ENCODE measurements around the gene BTBD17. TPM values are rescaled to one million over a fixed set of nuclear protein-coding genes. Genes with fewer than 3 reads are reported as not detected.

BTBD17 gene
- total RNA-seq, 1 donor, result not detected

GRCh38 chr17:74392848-74393247 lies 31.2 kb upstream of the BTBD17 start:
- H3K9me3 ChIP-seq (ENCODE audit: low read depth, low read length), result no peaks in the 10 kb centered on the region
- no peak overlapping the region for H3K4me3 ChIP-seq (ENCODE audit: low read length)
- no peaks in the 10 kb centered on the region for H3K27me3 ChIP-seq (ENCODE audit: insufficient read depth, low read length)
- H3K4me1 ChIP-seq (ENCODE audit: insufficient read depth, low read length), result peaks cover 11% of the 10 kb centered on the region

GRCh38 chr17:74391771-74392170 lies 30.1 kb upstream of the BTBD17 start:
- Histone ChIP-seq H3K4me3 (ENCODE audit: low read length) (no peak overlapping the region), H3K9me3 (ENCODE audit: low read depth, low read length) (no peaks in the 10 kb centered on the region), H3K27me3 (ENCODE audit: insufficient read depth, low read length) (no peaks in the 10 kb centered on the region), H3K4me1 (ENCODE audit: insufficient read depth, low read length) (peaks cover 11% of the 10 kb centered on the region)

DNA sequence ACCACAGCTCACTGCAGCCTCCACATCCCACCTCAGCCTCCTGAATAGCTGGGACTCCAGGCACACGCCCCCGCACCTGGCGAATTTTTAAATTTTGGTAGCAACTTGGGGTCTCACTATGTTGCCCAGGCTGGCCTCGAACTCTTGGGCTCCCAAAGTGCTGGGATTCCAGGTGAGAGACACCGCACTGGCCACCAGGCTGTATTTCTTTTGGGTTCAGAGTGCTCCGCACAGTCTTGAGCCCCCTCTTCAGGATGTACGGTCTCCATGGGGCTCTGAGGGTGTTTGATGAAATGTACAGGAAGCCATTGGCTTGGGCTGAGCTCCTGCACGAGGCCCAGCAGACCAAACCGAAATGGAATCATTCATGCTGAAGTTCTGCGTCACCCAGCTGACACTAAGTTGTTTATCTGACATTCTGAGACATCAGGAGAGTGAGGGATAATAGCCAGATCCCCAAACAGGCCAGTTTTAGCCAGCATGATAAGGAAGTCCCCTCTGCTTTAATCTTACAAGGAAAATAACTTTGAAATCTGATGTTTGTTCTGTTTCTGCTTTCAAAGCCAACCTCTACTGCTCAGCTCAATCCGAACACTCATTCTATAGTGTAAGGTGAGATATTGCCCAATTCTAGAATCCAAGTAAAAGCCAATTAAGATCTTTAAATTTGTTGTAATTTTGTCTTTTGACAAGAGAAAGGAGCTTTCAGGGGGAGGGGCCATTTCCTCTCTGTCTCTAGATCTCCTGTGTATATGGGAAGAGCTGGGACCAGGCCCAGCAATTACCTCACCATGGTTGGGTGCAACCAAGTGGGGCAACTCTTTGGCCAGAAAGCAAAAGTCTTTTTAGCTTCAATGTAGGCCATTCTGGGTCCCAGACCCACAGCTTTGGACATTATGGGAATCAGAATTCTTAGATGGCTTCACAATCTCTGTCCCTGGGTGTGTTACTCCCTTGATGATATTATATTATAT lies 29.3 kb upstream of the BTBD17 start:
- H3K4me3 ChIP-seq (ENCODE audit: low read length), result no peak overlapping the region
- no peaks in the 10 kb centered on the region for H3K27me3 ChIP-seq (ENCODE audit: insufficient read depth, low read length)
- peaks cover 14% of the 10 kb centered on the region for H3K4me1 ChIP-seq (ENCODE audit: insufficient read depth, low read length)
- no peaks in the 10 kb centered on the region for H3K9me3 ChIP-seq (ENCODE audit: low read depth, low read length)

DNA sequence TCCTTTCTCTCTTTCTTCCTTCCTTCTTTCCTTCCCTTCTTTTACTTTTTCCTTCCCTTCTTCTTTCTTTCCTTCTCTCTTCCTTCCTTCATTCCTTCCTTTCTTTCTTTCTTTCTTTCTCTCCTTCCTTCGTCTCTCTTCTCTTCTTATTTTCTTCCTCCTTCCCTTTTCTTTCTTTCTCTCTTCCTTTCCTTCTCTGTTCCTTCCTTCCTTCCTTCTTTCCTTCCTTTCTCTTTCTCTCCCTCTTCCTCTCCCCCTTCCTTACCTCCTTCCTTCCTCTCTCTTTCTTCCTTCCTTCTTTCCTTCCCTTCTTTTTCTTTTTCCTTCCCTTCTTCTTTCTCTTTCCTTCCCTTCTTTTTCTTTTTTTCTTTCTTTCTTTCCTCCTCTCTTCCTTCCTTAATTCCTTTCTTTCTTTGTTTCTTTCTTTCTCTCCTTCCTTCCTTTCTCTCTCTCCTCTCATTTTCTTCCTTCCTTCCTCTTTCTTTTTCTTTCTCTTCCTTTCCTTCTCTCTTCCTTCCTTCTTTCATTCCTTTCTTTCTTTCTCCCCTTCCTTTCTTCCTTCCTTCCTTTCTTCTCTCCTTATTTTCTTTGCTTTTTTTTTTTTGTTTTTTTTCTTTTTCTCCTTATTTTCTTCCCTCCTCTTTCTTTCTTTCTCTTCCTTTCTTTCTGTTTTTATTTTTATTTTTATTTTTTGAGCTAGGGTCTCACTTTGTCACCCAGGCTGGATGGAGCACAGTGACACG lies 28.4 kb upstream of the BTBD17 start:
- H3K4me1 ChIP-seq (ENCODE audit: insufficient read depth, low read length), result peaks cover 15% of the 10 kb centered on the region
- H3K9me3 ChIP-seq (ENCODE audit: low read depth, low read length), result no peaks in the 10 kb centered on the region
- no peak overlapping the region for H3K4me3 ChIP-seq (ENCODE audit: low read length)
- H3K27me3 ChIP-seq (ENCODE audit: insufficient read depth, low read length), result no peaks in the 10 kb centered on the region

DNA sequence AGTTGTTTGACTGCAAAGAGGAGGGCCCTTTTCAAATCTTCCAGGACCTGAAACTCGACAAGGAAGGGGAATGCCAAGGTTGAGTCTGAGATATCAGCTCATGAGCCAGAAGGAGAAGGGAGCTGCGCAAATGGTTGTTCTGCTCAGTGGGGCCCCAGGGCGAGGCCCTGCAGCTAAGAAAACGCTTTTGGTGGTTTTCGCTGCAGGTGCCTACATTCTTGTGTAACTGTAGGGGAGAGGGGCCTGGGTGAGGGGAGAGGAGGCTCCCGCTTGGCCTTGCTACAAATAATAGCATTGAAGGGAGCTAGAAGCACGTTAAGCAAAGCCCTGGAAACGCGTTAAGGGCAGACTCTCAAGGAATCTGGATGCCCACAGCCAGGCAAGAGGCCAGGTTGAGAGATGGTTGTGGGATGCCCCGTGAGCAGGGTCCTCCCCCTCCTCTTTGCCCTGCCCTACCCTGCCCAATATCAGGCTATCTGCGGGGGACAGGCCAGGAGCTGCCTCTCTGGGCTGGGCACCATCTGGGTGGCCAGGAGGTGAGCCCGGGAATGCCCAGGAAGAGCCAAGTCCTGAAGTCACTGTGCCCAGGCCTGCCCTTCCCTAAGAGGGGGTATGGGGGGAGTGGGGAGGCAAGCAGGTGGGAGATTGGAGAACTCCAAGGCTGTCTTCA lies 27.6 kb upstream of the BTBD17 start:
- H3K27me3 ChIP-seq (ENCODE audit: insufficient read depth, low read length), result no peaks in the 10 kb centered on the region
- no peak overlapping the region for H3K4me3 ChIP-seq (ENCODE audit: low read length)
- no peaks in the 10 kb centered on the region for H3K9me3 ChIP-seq (ENCODE audit: low read depth, low read length)
- H3K4me1 ChIP-seq (ENCODE audit: insufficient read depth, low read length), result peaks cover 15% of the 10 kb centered on the region

DNA sequence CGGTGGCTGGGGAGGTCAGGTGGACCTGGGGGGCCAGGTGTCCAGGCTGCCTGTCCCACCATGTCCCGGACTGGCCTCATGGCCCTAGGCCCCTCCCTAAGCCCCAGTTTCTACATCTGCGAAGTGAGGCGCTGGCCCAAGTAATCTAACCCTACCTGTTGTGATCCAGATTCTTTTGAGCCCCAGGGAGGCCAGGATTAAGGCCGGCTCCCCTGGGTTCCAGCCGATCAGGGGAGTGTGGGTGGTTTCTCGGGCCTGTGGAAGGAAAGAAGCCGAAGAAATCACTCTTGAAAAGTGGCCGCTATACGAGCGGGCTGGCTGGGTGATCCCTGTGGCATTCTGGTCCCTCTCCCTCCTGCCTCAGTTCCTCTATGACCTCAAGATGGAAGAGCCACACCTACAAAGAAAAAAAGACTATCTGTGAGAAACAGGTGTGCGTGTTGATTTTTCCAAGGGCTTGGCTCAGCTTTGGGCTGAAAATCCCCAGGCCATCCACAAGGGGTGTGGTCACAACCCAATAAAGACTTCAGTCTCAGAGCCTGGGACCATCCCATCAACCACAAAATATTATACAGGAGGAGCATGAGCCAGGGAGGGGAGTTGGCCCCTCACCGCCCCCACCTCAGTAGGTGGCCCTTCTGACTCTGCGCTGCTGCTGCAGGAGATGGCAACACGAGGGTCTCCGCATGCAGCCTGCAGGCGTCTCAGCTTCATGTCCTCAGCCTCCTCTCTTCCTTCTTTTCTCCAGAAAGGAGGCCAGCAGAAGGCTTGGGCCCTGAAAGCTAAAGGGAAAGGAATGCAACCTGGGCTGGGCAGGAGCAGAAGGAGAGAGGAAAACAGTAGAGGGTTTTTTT lies 25.9 kb upstream of the BTBD17 start:
- Histone ChIP-seq H3K4me3 (ENCODE audit: low read length) (no peak overlapping the region), H3K4me1 (ENCODE audit: insufficient read depth, low read length) (peaks cover 15% of the 10 kb centered on the region), H3K27me3 (ENCODE audit: insufficient read depth, low read length) (no peaks in the 10 kb centered on the region), H3K9me3 (ENCODE audit: low read depth, low read length) (no peaks in the 10 kb centered on the region)

DNA sequence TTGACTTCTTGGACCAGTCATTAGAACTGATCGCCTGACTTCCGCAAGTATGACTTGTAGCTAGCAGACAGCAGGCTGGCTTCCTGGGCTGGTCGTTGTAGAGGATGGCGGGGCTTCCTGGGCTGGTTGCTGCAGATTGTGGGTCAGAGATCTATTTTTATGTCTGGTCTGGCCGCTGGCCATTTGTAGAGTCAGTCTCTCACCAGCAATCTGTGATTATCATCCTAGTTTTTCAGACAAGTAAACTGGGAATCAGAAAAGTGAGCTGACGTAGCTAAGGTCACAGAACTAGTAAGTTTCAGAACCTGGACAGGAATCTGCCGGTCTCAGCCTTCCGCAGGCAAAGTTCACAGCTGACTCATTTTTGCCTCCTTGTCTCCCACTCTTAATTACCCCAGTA lies 24.7 kb upstream of the BTBD17 start:
- H3K27me3 ChIP-seq (ENCODE audit: insufficient read depth, low read length), result no peaks in the 10 kb centered on the region
- no peaks in the 10 kb centered on the region for H3K9me3 ChIP-seq (ENCODE audit: low read depth, low read length)
- H3K4me1 ChIP-seq (ENCODE audit: insufficient read depth, low read length), result peaks cover 8% of the 10 kb centered on the region
- H3K4me3 ChIP-seq (ENCODE audit: low read length), result no peak overlapping the region

GRCh38 chr17:74385201-74385600 lies 23.5 kb upstream of the BTBD17 start:
- Histone ChIP-seq H3K4me1 (ENCODE audit: insufficient read depth, low read length) (peaks cover 5% of the 10 kb centered on the region), H3K9me3 (ENCODE audit: low read depth, low read length) (no peaks in the 10 kb centered on the region), H3K4me3 (ENCODE audit: low read length) (no peak overlapping the region), H3K27me3 (ENCODE audit: insufficient read depth, low read length) (no peaks in the 10 kb centered on the region)

GRCh38 chr17:74383141-74383540 lies 21.5 kb upstream of the BTBD17 start:
- H3K27me3 ChIP-seq (ENCODE audit: insufficient read depth, low read length), result no peaks in the 10 kb centered on the region

DNA sequence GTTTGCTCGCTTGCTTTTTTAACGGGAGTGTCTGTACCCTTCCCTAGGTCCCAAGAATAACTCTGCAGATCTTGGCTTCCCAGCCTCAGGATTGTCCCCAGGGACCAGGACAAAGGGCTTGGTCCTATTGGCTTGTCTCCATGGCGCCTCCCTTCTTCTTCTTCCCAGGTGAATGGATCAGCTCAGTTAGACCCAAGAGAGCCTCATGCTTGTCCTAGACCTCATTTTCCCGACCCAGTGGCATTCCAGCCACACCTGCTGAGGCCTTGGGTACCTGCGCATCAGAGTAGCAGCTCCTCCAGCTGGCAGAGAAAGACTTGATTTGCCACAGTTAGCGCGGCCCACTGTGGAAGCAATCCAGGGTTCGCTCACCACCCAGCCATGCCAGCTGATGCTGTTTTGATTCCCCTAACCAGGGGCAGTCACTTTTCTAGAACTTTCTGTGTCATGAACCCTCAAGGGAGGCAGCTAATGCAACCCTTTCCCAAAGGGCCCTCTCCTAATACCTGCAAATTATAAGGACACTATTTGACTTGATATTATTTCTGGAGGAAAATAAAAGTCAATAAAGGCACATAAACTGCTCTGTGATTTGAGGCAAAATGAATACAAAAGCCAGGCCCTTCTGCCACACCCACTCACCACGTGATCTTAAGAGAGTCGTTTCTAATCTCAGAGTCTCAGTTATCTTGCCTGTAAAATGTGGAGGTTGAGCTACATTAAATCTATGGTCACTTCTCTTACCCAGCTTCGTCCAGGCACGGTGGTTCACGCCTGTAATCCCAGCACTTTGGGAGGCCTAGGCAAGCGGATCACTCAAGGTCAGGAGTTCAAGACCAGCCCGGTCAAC lies 19.5 kb upstream of the BTBD17 start:
- Histone ChIP-seq H3K27me3 (ENCODE audit: insufficient read depth, low read length) (no peaks in the 10 kb centered on the region), H3K4me1 (ENCODE audit: insufficient read depth, low read length) (peaks cover 21% of the 10 kb centered on the region), H3K9me3 (ENCODE audit: low read depth, low read length) (no peaks in the 10 kb centered on the region), H3K4me3 (ENCODE audit: low read length) (no peak overlapping the region)

More at GRCh38 chr17:74383141-74383540, 21.5 kb upstream of the BTBD17 start:
- no peaks in the 10 kb centered on the region for H3K9me3 ChIP-seq (ENCODE audit: low read depth, low read length)
- peaks cover 23% of the 10 kb centered on the region for H3K4me1 ChIP-seq (ENCODE audit: insufficient read depth, low read length)
- H3K4me3 ChIP-seq (ENCODE audit: low read length), result no peak overlapping the region

DNA sequence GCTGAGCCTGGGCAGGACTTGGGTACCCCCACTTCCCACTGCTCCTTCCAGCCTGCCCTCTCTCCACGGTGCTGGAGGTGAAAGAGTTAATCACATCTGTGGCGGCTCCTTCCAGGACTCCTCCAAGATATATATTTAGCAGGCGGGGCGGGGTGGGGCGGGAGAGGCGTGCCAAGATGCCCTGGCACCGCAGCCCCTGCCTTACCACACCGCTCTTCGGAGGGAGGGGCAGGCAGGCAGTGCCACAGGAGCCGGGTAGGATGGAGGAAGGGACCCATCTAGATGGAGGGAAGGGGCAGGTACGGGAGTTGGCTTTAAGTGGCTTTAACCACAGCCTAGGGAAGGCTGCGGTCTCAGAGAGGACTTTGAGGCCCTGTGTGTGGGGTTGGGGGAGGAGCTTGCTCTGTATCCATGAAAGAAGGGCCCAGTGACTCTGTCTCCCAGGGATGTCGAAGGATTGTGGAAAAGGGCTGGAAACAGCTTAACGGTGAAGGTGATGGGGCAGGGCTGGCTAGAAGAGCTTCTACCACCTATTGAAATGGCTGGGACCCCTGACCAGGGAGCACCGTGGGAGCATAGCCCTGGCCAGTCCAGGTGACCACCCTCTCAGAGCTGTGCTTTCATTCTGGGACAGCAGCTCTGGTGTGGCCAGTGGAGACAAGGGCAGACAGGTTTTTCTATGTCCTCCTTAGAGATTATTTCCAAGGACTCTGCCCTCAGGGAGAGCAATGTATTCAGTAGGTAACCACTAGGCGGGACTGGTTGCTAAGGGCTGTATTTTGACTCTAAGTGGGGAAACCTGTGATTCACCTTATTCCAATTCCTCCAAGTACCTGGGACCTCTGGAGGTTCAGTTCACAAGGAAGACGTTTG lies 18.7 kb upstream of the BTBD17 start:
- H3K4me3 ChIP-seq (ENCODE audit: low read length), result no peak overlapping the region

GRCh38 chr17:74379495-74380085 lies 17.9 kb upstream of the BTBD17 start:
- H3K27me3 ChIP-seq (ENCODE audit: insufficient read depth, low read length), result no peaks in the 10 kb centered on the region
- peaks cover 18% of the 10 kb centered on the region for H3K4me1 ChIP-seq (ENCODE audit: insufficient read depth, low read length)
- H3K4me3 ChIP-seq (ENCODE audit: low read length), result no peak overlapping the region
- no peaks in the 10 kb centered on the region for H3K9me3 ChIP-seq (ENCODE audit: low read depth, low read length)

More for the DNA sequence above, 18.7 kb upstream of the BTBD17 start:
- Histone ChIP-seq H3K27me3 (ENCODE audit: insufficient read depth, low read length) (no peaks in the 10 kb centered on the region), H3K9me3 (ENCODE audit: low read depth, low read length) (no peaks in the 10 kb centered on the region), H3K4me1 (ENCODE audit: insufficient read depth, low read length) (peaks cover 18% of the 10 kb centered on the region)
